ENCODE data around the gene FBXL2.

Gene FBXL2, protein sequence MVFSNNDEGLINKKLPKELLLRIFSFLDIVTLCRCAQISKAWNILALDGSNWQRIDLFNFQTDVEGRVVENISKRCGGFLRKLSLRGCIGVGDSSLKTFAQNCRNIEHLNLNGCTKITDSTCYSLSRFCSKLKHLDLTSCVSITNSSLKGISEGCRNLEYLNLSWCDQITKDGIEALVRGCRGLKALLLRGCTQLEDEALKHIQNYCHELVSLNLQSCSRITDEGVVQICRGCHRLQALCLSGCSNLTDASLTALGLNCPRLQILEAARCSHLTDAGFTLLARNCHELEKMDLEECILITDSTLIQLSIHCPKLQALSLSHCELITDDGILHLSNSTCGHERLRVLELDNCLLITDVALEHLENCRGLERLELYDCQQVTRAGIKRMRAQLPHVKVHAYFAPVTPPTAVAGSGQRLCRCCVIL

DNA sequence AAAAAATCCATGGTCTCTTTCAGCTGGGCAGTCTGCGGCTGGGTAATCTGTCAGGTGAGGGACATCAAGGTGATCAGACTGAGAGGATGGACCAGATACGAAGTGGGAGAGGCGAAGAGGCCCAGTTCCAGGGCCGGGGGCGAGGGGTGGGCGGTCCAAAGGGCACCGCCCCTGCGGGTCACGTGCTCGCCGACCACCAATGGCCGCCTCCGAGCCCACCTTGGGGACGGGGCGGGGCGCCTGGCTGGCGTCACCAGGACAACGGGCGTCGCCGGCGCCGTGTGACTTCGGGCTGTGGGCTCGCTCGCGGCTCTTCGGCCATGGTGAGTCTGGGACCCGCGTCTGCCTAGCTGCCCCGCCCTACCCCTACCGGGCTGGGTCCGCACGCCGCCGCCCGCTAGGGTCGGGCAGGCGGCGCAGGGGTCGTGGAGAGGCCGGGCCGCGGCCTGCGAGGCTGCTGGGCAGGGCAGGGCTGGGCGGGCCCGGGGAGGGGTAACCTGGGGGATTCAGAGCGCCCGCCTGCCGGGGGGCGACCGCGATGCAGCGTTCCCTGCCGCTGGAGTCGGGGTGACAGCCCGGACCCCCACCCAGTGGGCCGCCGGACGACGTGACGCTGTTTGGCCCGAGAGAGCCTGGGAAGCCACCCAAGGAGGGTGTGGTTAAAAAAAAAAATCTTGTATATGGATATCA, at the start of gene FBXL2:
Gene FBXL2, plus strand, starts transcription at position 250 of the 690 bp plus-strand sequence. Its CDS starts 71 bp downstream, at position 321.
- no peak for DNase-seq (ENCODE audit: low read depth in 2 of 2)

DNA sequence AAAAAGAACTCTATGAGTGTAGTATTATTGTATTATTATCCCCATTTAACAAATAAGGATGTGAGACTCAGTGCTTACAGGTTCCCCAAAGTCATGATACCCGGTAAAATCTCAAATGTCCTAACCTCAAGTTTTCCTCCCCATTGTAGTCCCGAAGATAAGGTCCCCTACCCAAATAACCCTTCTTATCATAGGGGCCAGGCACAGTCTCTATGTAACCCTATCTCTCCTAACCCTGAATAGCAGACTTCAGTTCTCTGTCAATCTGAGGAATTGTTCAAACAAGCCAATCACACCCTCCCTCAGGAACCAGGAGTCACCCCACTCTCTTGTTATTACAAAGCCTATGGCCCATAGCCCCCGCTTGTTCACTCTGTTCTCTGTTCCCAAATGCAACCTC, 48.2 kb upstream of the FBXL2 start:
- no peak for DNase-seq (ENCODE audit: low read depth in 2 of 2)

DNA sequence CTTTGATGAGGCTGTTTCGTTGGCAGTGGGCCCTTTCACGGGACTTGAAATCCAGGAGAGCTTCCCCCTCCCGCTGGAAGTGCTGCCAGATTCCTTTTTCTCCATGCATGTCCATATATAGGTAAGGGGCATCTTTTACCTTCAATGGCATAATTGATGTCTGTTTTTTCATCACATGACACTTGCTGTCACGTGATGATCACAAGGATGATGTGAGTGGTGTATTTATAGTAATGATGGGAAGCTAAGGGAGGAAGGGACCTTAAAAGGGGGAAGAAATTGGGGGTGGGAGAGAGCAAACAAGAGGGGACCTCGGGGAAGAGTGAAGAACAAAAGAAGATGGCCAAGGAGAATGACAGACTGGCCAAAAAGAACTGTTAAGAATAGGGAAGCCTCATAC, 47.3 kb upstream of the FBXL2 start:
- DNase-seq (ENCODE audit: low read depth in 2 of 2), result no peak

DNA sequence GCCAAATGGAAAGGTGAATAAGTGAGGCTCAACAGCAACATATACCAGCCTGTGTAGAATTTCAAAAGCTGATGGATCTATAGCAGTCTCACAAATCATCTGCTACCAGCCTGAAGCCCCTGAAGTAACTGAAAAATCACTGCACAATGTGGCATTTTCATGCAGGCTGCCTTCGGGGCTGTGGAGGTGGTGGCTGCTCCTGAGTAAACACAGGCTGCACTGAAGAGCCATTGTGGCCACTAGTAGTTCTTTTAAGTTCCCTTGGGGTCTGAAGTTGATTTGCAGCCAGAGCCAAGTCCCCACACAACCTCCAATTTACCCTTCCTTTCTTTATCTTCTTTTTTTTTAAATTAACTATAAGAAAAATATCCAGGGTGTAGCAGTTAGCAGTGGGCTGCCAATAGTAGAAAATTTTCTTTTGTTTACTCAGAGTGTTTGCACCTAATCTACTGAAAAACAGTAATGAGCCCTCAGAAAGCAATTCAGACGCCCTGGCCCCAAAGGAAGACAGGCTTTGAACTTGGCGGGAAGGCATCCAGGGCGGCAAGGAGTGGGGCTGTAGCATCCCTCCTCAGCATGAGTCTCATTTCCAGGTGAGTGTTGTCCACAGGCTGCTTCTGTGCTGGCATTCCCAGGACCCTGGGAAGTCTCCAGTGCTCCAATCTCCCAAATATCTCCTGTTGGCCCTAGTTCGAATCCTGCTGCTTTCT, 45.3 kb upstream of the FBXL2 start:
- no peak for DNase-seq (ENCODE audit: low read depth in 2 of 2)

DNA sequence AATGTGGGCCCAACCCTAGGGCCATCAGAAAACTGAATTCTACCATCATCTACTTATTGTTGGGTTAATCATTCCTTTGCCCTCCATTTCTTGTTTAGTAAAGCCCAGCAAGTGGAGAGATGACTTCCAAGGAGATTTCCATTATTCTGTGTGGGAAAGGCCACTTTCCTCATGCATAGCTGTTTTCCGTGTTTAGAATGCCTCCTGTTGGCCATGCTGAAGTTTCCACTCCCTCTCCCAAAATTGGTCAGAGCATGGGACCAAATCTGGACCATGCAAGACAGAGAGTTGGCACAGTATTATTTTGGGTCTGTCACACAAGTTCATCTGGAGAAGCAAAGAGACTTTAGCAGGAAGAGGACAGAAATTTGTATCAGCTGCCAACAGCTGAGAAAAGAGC, 43.4 kb upstream of the FBXL2 start:
- DNase-seq (ENCODE audit: low read depth in 2 of 2), result no peak

DNA sequence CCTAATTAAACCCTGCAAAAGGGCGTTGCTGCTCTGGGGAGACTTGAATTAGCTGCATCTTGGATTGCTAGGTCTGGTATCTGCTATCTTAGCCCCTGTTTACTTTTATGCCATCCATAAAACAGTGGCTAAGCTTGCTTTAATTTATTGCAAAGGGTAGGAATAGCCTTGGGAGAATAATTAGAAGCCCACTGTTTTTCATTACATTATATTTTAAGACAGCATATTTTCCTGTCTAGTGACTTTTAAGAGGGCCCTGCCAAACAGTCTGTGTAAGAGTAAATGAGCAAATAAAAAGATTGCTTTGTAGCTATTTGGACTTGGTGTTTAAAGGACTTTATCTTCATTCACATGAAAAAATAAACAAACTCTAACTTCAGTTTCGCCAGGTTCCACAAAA, 41.2 kb upstream of the FBXL2 start:
- DNase-seq (ENCODE audit: low read depth in 2 of 2), result no peak

DNA sequence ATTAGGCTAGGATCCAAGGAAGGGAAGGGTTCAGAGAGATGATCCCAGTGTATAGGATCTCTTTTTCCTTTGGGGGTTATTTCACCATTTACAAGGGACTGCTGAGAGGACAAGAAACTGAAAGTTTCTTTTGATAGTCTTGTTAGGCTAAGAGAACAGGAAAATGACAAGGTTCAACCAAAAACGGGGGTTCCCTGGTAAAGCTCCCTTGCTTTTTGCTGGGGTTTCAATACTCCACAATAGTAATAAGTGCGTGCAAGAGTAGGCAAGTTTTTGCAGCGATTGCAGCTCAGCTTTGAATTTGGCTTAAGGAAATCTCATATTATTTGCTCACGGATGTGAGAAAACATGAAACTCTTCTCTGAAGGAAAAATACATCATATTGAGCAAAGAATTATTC, 39.8 kb upstream of the FBXL2 start:
- DNase-seq (ENCODE audit: low read depth in 2 of 2), result no peak

DNA sequence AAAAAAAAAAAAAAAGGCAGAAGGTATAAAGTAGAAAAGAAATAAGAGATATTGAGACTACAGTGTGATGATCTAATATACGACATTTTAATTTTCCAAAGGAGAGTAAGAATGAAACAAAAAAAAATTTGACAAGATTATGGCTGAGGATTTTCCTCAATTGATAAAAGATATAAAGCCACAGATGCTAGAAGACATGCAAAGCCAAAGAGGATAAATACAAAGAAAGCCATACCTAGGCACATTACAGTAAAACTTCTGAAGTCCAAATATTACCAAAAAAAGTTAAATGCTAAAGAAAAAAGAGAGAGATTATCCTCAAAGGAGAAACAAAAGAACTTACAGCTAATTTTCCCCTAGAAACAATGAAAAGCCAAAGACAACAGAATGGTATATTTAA, 38.3 kb upstream of the FBXL2 start:
- no peak for DNase-seq (ENCODE audit: low read depth in 2 of 2)

DNA sequence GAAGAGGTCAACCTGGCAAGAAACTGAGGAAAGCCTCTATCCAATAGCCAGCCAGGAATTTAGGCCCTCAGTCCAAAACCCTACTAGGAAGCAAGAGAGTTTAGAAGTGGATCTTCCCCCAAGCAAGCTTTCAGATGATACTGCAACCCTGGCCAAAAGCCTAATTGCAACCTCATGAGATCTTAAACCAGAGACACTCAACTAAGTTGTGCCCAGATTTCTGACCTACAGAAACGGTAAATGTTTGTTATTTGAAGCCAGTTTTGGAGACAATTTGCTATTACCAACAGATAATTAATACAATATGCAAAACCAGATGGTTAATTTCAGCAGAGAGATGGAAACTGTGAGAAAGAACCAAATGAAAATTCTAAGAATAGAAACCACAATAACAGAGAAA, 37.0 kb upstream of the FBXL2 start:
- DNase-seq (ENCODE audit: low read depth in 2 of 2), result no peak

DNA sequence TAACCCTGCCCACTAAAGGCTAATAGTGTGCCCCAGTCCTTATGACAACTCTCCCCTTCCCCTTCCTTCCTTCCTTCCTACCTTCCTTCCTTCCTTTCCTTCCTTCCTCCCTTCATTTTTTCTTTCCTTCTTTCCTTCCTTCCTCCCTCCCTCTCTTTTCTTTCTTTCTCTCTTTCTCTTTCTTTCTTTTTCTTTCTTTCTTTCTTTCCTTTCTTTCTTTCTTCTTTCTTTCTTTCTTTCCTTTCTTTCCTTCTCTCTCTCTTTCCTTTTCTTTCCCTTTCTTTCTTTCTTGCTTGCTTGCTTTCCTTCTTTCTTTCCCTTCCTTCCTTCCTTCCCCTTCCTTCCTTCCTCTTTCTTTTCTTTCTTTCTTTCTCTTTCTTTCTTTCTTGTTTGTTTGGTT, 30.5 kb upstream of the FBXL2 start:
- DNase-seq (ENCODE audit: low read depth in 2 of 2), result no peak

DNA sequence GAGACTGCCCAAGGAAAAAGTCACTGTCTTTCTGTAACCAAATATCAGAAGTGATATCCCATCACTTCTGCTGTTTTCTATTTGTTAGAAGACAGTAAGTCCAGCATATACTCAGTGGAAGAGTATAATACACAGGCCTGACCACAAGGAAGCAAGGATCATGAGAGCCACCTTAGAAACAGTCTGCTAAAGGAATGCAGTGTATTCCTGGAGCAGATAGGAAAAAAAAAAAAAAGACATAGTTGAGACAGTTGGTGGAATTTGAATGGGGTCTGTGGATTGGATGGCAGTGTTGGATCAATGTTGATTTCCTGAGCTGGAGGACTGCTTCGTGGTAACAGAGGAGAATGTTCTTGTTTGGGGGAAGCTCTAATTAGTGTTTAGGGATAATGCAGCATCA, 26.5 kb upstream of the FBXL2 start:
- no peak for DNase-seq (ENCODE audit: low read depth in 2 of 2)

DNA sequence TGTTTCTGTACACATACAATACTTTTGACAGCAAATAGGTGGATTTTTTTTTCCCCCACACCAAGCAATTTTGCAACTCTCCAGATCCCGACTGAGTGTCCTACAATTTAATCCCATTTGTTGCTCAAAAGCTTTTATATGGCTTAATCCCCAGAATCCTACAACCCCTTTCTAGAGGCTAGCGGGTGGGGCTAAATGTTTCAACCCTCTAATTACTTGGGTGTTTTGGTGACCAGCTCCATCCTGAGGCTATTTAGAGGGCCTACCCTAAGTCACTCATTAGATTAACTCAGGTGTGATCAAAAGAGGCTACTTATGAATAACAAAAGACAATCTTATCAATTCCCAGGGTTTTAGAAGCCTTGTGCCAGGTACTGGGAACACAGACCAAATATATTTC, 21.0 kb upstream of the FBXL2 start:
- DNase-seq (ENCODE audit: low read depth in 2 of 2), result no peak

DNA sequence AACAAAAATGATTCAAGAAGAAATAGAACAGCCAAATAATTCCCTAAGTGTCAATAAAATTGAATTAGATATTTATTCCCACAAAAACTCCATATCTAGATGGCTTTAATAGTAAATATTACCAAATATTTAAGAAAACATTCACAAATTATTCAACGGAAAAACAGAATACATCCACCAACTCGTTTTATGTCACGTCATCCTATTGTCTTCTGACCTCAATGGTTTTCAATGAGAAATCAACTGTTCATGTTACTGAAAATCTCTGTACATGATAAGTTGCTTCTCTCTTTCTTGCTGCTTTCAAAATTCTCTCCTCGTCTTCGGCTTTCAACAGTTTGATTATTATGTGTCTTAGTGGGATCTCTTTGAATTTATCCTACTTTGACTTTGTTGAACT, 17.1 kb upstream of the FBXL2 start:
- DNase-seq (ENCODE audit: low read depth in 2 of 2), result no peak

DNA sequence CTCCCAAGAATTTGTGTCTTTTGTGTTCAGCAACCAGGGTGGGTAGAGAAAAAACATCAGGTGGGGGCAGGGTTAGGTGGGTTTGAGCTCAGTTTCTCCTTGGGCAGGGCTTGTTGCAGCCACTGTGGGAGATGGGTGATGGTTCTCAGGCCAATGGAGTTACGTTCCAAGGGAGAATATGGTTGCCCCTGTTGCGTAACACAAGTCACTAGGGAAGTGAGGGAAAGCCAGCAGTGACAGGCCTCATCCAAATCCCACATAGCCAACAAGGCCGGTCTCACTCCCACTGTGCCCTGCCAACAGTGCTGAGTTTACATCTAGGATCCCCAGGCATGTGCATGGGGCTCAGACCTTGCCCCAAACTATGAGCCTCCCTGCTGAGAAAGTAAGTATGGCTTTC, 7.9 kb upstream of the FBXL2 start:
- DNase-seq (ENCODE audit: low read depth in 2 of 2), result no peak

DNA sequence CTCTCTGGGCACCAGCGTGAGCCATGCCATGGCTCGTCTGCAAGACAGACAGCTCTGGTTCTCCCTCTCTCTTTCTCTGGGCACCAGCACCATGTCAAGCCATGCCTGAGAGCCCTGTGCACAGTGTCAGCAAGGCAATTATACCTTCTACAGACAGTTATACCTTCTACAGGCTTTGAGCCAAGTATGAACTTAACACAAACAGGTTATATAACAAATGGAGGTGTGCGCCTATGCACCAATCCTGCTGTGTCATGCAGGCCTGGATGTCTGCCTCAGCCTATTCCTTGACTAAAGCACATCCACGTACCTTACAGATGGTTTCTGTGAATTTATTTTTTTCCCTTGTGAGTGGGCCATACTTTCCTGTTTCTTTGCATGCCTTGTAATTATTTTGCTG, 5.9 kb upstream of the FBXL2 start:
- DNase-seq (ENCODE audit: low read depth in 2 of 2), result no peak

DNA sequence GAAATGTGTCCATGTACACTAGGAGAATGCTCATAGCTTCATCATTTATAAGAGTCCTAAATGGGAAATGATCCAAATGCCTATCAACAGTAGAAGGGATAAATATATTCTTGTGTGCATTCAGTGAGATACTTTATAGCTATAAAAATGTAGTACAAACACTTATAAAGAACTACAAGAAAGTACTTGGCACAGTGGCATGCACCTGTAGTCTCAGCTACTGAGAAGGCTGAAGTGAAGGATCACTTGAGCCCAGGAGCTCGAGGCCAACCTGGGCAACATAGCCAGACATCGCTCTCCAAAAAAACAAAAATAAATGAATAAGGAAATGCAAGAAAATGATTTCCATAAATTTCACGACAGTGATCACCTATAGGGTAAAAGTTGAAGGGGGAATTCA, 3.6 kb upstream of the FBXL2 start:
- DNase-seq (ENCODE audit: low read depth in 2 of 2), result no peak

DNA sequence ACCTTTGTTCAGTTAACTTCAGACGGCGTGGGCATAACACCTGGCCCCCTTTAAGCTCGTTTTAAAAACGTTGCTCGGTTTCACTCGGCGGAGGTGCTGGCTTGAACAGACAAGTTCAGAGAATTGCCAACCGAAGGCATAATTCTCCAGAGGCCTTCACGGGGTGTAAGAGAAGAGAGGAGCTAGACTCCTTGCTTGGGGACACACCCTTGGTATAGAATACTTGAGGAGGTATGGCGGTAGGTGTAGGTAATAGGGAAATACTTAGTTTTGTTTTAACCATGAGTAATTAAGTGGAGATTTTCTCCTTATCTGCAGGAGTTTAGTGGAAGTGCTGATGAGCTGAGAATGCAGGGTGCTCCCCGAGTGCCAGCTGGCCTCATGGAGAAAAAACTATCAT, 921 bp downstream of the FBXL2 start:
- DNase-seq (ENCODE audit: low read depth in 2 of 2), result no peak

DNA sequence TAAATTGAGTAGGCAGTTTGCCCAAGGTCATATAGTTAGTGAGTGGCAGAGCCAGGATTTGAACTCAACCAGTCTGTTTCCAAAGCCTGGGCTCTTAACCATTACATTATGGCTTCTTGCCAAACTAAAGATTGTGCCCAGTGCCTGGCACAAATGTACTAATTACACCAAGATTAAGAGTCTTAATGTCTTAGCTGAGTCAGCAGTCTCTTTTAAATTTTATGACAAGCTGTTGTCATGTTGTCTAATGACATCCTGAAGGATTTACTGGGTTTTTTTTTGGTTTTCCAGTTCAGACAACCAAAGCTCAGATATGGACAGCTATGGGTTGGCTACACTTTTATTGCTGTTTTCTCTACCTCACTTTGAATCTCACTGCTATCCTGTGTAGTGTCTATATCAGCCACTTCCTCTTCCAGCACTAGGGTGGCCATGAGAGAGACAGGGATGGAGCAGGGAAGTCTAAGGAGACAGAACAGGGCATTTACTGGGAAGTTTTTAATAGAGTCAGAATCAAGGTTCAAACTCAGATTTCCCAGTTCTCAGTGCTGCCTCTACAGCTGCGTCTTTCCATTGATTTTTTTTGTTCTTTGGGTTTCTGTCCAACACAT, 10.5 kb downstream of the FBXL2 start:
- DNase-seq (ENCODE audit: low read depth in 2 of 2), result no peak

DNA sequence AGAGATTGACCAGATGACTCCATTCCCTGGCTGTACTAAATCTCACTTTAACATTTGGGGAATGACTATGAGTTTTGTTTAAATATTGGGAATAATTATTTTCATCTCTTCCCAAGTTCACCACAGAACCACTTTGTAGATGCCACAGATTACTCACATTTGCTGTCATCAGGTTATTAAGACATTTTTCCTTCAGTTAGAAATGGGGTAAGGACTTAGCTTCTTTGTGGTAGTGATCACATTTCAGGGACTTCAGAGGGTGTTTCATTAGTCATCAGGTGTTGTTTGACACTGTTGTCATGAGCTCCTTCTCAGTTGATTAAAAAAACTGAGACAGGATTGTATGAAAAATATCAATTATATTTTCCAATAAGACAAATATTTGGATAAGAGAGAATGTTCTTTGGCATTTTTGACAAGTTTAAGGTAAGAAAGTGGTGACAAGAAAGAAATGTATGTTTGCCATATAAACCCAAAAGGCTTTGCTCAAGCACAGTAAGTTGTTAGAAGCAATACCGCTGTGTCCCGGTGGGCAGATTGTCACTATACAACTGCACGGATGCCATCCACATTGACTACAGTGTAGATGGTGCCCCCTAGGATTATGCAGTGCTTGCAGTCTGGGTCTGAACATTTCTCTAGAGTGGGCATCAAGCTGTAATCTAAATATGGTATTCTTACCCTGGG, 22.3 kb downstream of the FBXL2 start:
- DNase-seq (ENCODE audit: low read depth in 2 of 2), result no peak

DNA sequence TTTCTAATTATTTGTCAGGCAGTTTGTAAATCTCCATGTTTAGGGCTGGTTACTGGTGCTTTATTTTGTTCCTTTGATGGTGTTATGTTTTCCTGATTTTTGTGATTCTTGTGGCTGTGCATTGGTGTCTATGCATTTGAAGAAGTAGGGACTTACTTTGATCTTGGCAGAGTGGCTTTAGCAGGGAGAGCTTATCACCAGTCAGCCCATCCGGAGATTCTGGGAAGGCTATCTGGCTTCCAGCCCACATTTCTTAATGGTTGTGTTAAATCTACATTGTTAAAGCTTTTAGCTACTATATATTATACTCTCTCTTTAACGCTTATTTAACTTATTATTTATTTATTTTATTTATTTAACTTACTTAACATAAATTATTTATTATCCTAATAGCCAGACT, 35.1 kb downstream of the FBXL2 start:
- no peak for DNase-seq (ENCODE audit: low read depth in 2 of 2)

DNA sequence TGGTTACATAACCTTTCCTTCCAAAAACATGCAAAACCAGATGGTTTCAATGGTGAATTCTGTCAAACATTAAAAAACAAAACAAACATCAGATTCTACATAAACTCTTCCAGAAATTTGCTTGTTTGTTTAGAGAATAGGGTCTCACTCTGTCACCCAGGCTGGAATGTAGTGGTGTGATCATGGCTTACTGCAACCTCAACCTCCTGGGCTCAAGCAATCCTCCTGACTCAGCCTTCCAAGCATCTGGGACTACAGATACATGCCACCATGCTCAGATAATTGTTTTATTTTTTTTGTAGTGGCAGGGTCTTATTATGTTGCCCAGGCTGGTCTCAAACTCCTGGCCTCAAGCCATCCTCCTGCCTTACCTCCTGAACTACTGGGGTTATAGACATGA, 36.1 kb downstream of the FBXL2 start:
- DNase-seq (ENCODE audit: low read depth in 2 of 2), result no peak

DNA sequence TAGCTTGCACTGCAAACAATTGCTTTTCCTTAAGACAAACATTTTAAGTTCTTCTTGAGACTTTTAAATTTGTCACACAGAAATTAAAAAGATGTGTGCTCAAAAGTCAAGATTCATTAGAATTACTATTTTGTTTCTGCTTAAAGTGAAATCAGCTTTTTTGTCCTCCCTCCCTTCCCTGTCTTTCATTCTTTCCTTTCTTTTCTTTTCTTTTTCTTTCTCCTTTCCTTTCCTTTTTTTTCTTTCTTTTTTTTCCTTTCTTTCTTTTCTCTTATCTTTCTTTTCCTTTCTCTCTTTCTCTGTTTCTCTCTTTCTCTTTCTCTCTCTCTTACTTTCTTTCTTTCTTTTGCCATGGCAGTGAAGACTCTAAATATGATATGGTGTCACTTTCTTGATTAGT, 37.8 kb downstream of the FBXL2 start:
- no peak for DNase-seq (ENCODE audit: low read depth in 2 of 2)
